Activated CD4-positive, alpha-beta T cell treated with anti-CD3 and anti-CD28 coated beads, Interleukin-2, amount 10 ng/mL, durations not matched to agents 24 days and 14 days (primary cell): ENCODE results near the gene RTL1. TPM values are rescaled to one million over a fixed set of nuclear protein-coding genes. Genes with fewer than 3 reads are reported as not detected.

Experiments used
- DNase-seq: peaks from one replicate; pipeline ENCODE4 v3.0.0; 2022
- H3K27ac Mint-ChIP-seq: one replicate; pipeline ENCODE4 v1.8.0; 2022; ENCODE audit warnings: mild to moderate bottlenecking, mixed read lengths
- H3K27me3 Mint-ChIP-seq: one replicate; pipeline ENCODE4 v1.8.0; 2022; ENCODE audit warnings: mixed read lengths
- H3K36me3 Mint-ChIP-seq: one replicate; pipeline ENCODE4 v1.8.0; 2022; ENCODE audit warnings: low read depth, mild to moderate bottlenecking, mixed read lengths
- H3K4me1 Mint-ChIP-seq: one replicate; pipeline ENCODE4 v1.8.0; 2021; ENCODE audit warnings: mixed read lengths
- H3K4me3 Mint-ChIP-seq: one replicate; pipeline ENCODE4 v1.8.0; 2022; ENCODE audit warnings: mild to moderate bottlenecking, moderate library complexity, mixed read lengths
- H3K9me3 Mint-ChIP-seq: one replicate; pipeline ENCODE4 v1.8.0; 2021; ENCODE audit warnings: mixed read lengths
- intact Hi-C: fragments of 100-400 bp; cut with micrococcal nuclease; formaldehyde crosslinking; loops from one replicate; pipeline ENCODE4 v1.15.1; 2023
- total RNA-seq: library from RNA; stranded (reverse); gene quantifications from 2 replicates; pipeline ENCODE4 v1.2.3, GENCODE V29; 2022

RTL1 gene
- total RNA-seq, 1 donor from 2014 or later: not detected

- DNase-seq: no peak
- H3K27me3 Mint-ChIP-seq: peaks cover 2% of the 10 kb centered on the region
- no peaks in the 10 kb centered on the region for H3K36me3 Mint-ChIP-seq
- H3K4me3 Mint-ChIP-seq: no peak overlapping the region
- H3K27ac Mint-ChIP-seq: no peak overlapping the region
- no peaks in the 10 kb centered on the region for H3K4me1 Mint-ChIP-seq
- no peaks in the 10 kb centered on the region for H3K9me3 Mint-ChIP-seq
- intact Hi-C loops: no loop called here
These were observed 42.9 kb downstream of the RTL1 start for GRCh38 chr14:100860556-100861187.

DNA sequence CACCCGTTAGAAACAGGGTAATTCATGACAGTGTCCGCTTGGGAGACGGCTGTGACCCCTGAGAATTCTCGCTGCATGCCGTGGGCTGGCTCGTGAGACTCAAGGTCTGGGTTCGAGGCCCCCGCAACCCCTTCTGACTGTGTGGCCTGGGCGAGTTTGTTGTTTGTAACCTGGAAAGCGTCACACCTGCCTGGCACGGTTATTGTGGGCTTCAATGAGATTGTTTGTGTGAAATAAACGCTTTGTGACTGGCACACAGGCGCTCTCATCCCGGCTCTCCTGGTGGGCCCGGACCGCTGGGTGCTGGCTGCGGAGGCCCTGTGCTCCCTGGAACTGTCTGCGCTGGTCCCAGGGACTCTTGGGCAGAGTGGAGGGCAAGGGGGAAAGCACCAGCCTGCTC lies 43.7 kb downstream of the RTL1 start:
- H3K36me3 Mint-ChIP-seq: no peaks in the 10 kb centered on the region
- peaks cover 2% of the 10 kb centered on the region for H3K27me3 Mint-ChIP-seq
- intact Hi-C loops: no loop called here
- DNase-seq: no peak
- no peaks in the 10 kb centered on the region for H3K9me3 Mint-ChIP-seq
- H3K27ac Mint-ChIP-seq: no peak overlapping the region
- H3K4me3 Mint-ChIP-seq: no peak overlapping the region
- no peaks in the 10 kb centered on the region for H3K4me1 Mint-ChIP-seq

DNA sequence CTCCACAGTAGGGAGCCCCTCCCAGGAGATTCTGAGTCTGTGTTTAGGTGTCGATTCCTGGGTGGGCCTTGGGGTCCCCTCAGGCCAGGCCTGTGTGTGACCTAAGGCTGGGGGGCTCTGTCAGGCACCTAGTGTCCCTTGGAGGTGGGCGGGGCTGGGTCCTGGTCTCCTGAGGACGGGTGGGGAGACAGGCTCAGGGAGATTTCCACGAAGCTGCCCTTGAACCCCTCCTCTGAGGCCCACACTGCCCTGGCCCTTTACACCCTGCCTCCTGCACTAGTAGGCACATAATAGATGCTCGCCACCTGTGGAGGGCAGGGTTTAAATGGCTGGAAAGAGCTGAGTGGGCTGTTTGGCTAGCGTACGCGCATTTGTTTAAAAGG lies 44.7 kb downstream of the RTL1 start:
- intact Hi-C loops: no loop called here
- no peaks in the 10 kb centered on the region for H3K9me3 Mint-ChIP-seq
- DNase-seq: no peak
- peaks cover 2% of the 10 kb centered on the region for H3K27me3 Mint-ChIP-seq
- H3K4me1 Mint-ChIP-seq: no peaks in the 10 kb centered on the region
- no peak overlapping the region for H3K4me3 Mint-ChIP-seq
- no peak overlapping the region for H3K27ac Mint-ChIP-seq
- no peaks in the 10 kb centered on the region for H3K36me3 Mint-ChIP-seq

DNA sequence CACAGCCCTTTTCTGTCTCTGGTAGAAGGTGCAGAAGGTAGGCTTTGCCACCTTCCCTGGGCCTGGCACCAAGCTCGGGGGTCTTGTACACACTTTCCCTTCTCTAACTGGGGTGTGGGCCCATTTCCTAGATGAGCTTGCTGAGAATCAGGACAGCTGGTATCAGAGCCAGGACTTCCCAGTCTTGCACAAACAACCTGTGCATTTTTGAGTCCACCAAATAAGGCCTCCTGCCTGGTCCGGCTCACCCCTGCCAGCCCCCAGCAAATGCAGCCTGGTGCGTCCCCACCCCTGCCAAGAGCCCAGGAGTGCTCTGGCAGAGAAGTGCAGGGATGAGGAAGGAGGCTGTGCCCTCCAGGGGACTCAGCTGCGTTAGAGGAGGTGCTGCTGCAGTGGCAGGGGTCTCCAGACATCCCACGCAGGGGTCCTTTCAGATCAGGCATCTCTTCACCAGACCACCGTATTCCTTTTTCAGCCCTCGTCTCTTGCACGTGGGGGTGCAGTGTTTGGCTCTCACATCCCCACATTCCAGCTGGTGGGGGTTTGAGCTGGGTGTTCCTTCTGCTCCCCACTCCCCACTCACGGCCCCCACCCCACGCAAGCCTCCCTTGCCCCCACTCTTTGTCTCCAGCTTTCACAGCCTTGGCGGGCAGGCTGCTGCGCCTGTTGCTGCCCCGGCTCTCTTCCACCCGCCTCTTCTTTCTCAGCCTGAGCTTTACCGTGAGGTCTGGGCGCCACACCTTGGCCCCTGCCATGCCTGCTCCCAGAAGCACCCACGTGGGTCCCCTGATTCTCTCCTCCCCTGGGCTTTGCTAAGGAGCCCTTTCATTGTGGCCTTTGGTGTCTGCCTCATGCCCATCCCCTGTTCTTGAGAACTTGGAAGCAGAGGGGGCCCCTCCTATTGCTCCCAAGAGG lies 45.3 kb downstream of the RTL1 start:
- no peak for DNase-seq
- H3K27me3 Mint-ChIP-seq: peaks cover 2% of the 10 kb centered on the region

GRCh38 chr14:100857233-100857922 lies 46.1 kb downstream of the RTL1 start:
- intact Hi-C loops: no loop called here
- Mint-ChIP-seq H3K27ac (no peak overlapping the region), H3K27me3 (peaks cover 2% of the 10 kb centered on the region), H3K36me3 (no peaks in the 10 kb centered on the region), H3K4me3 (no peak overlapping the region), H3K4me1 (no peaks in the 10 kb centered on the region), H3K9me3 (no peaks in the 10 kb centered on the region)
- no peak for DNase-seq

More for the DNA sequence above, 45.3 kb downstream of the RTL1 start:
- no peaks in the 10 kb centered on the region for H3K36me3 Mint-ChIP-seq
- no peak overlapping the region for H3K4me3 Mint-ChIP-seq
- no peaks in the 10 kb centered on the region for H3K4me1 Mint-ChIP-seq
- H3K27ac Mint-ChIP-seq: no peak overlapping the region
- H3K9me3 Mint-ChIP-seq: no peaks in the 10 kb centered on the region
- intact Hi-C loops: no loop called here

DNA sequence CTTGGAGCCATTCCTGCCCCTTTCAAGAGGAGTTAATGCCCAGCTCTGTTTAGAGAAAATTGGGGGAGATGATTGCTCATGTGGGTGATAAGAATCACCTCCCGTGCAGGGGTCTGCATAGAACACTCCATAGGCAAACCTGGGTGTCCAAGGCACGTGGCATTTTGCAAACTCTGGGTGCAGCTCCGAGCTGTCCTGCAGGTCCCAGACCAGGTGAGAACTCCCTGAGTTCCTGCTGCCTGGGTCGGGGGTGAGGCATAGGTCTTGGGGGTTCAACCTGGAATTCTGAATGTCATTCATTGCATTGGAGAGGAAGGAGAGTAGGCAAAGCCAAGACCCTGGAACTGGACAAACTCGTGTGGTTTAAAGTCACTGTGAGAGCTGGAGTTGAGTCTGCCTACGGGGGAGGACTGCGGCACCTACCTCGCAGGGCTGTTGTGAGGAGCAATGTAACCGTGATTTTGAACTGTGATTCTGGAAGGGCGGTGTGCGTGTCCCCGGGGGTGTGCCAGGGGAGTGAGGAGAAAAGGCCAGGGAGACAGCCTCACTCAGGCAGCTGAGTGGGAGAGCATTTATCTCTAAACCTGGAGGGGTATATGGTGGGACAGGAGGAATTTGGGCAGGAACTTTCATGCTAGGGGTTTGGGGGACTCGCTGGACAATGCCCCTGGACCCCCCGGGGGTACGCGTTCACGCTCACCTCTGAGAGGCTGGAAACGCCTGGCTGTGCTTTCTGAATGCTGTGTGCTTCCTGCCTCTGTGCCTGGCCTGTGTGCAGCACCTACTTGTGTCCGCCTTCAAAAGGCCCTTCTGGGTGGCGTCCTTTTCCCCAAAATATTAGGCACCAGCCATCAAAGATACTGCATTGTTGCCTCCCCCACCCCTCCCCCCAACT lies 47.2 kb downstream of the RTL1 start:
- DNase-seq: no peak
- peaks cover 3% of the 10 kb centered on the region for H3K4me1 Mint-ChIP-seq
- no peaks in the 10 kb centered on the region for H3K36me3 Mint-ChIP-seq
- H3K27me3 Mint-ChIP-seq: peaks cover 2% of the 10 kb centered on the region
- H3K9me3 Mint-ChIP-seq: no peaks in the 10 kb centered on the region
- no peak overlapping the region for H3K4me3 Mint-ChIP-seq
- intact Hi-C loops: no loop called here
- no peak overlapping the region for H3K27ac Mint-ChIP-seq

GRCh38 chr14:100855256-100855930 lies 48.1 kb downstream of the RTL1 start:
- H3K9me3 Mint-ChIP-seq: no peaks in the 10 kb centered on the region
- H3K36me3 Mint-ChIP-seq: no peaks in the 10 kb centered on the region
- H3K4me3 Mint-ChIP-seq: no peak overlapping the region
- no peak overlapping the region for H3K27ac Mint-ChIP-seq
- peaks cover 6% of the 10 kb centered on the region for H3K4me1 Mint-ChIP-seq
- H3K27me3 Mint-ChIP-seq: peaks cover 2% of the 10 kb centered on the region
- DNase-seq: no peak
- intact Hi-C loops: no loop called here

GRCh38 chr14:100854435-100854834 lies 49.1 kb downstream of the RTL1 start:
- intact Hi-C loops: loop anchor here (5.0 kb wide), 1 partner anchor 378 kb away; no protein-coding TSS in a partner anchor

GRCh38 chr14:100851946-100852620 lies 51.4 kb downstream of the RTL1 start:
- Mint-ChIP-seq H3K27ac (no peak overlapping the region), H3K27me3 (peaks cover 2% of the 10 kb centered on the region), H3K9me3 (no peaks in the 10 kb centered on the region), H3K4me1 (peaks cover 6% of the 10 kb centered on the region), H3K4me3 (no peak overlapping the region), H3K36me3 (no peaks in the 10 kb centered on the region)
- intact Hi-C loops: loop anchor here (5.0 kb wide), 1 partner anchor 380 kb away; no protein-coding TSS in a partner anchor
- no peak for DNase-seq

More at GRCh38 chr14:100854435-100854834, 49.1 kb downstream of the RTL1 start:
- DNase-seq: no peak
- Mint-ChIP-seq H3K4me1 (peaks cover 6% of the 10 kb centered on the region), H3K4me3 (no peak overlapping the region), H3K9me3 (no peaks in the 10 kb centered on the region), H3K27me3 (peaks cover 2% of the 10 kb centered on the region), H3K36me3 (no peaks in the 10 kb centered on the region), H3K27ac (no peak overlapping the region)

DNA sequence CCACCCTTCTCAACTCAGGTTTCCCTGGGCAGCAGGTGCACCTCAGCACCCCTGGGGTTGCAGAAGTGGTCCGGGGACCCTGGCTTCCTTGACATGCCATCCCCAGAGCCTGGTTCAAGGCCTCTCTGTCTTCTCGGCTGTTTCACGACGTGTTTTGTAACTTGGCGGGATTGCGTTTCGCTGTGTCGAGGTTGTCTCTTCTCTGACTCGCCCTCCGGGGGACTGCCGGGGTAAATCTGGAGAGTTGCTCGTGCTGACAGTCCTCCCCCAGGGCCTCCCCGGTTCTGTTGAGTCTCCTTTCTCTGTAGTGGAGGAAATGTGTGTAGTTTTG lies 52.0 kb downstream of the RTL1 start:
- DNase-seq: no peak
- H3K27me3 Mint-ChIP-seq: peaks cover 2% of the 10 kb centered on the region
- intact Hi-C loops: loop anchor here (5.0 kb wide), 1 partner anchor 381 kb away; no protein-coding TSS in a partner anchor
- no peak overlapping the region for H3K27ac Mint-ChIP-seq
- no peaks in the 10 kb centered on the region for H3K9me3 Mint-ChIP-seq
- H3K36me3 Mint-ChIP-seq: no peaks in the 10 kb centered on the region
- H3K4me1 Mint-ChIP-seq: peaks cover 6% of the 10 kb centered on the region
- no peak overlapping the region for H3K4me3 Mint-ChIP-seq

GRCh38 chr14:100850841-100851585 lies 52.5 kb downstream of the RTL1 start:
- no peak overlapping the region for H3K4me3 Mint-ChIP-seq
- peaks cover 6% of the 10 kb centered on the region for H3K4me1 Mint-ChIP-seq
- peak; percentile 93 for DNase-seq
- H3K36me3 Mint-ChIP-seq: no peaks in the 10 kb centered on the region
- H3K9me3 Mint-ChIP-seq: no peaks in the 10 kb centered on the region
- no peaks in the 10 kb centered on the region for H3K27me3 Mint-ChIP-seq
- H3K27ac Mint-ChIP-seq: no peak overlapping the region
- intact Hi-C loops: loop anchor here (5.0 kb wide), 1 partner anchor 381 kb away; no protein-coding TSS in a partner anchor
